Gastroesophageal sphincter (tissue), 4 donors: ENCODE measurements around the gene HMX2. TPM values are rescaled to one million over a fixed set of nuclear protein-coding genes. Genes with fewer than 3 reads are reported as not detected.

ENCODE experiments used
- ATAC-seq: fragments of 150-250 bp; one replicate; pipeline ENCODE4 v1.9.1; 2016; ENCODE audit warnings: mild to moderate bottlenecking, moderate library complexity
- H3K27ac ChIP-seq, 4 donors: fragments of 200-600 bp; sonication (generic) in 3 of 4; 1 replicate in 3 of 4; 2 replicates in 1 of 4; pipeline ENCODE4 v1.5.1; 2016 to 2019
- H3K27me3 ChIP-seq: fragments of 200-600 bp; sonication (generic); one replicate; pipeline ENCODE4 v1.5.1; 2019
- H3K36me3 ChIP-seq, 2 donors: fragments of 200-600 bp; sonication (generic); one replicate each; pipeline ENCODE4 v1.5.1; 2019; ENCODE audit warnings: control low read depth in 1 of 2
- H3K4me1 ChIP-seq, 3 donors: fragments of 200-600 bp; sonication (generic); 1 replicate in 2 of 3; 2 replicates in 1 of 3; pipeline ENCODE4 v1.5.1; 2016 to 2019; ENCODE audit warnings: control low read depth in 2 of 3
- H3K4me3 ChIP-seq, 2 donors: fragments of 200-600 bp; sonication (generic); one replicate each; pipeline ENCODE4 v1.5.1; 2019; ENCODE audit warnings: mild to moderate bottlenecking in 1 of 2, moderate library complexity in 1 of 2
- H3K9me3 ChIP-seq, 3 donors: fragments of 200-600 bp; sonication (generic); one replicate each; pipeline ENCODE4 v1.5.1; 2017 to 2019; ENCODE audit warnings: control low read depth in 2 of 3
- EP300 ChIP-seq: sonication (generic); formaldehyde crosslinking; IDR thresholded peaks from one replicate; pipeline ENCODE4 v1.6.1; 2017; ENCODE audit warnings: antibody characterized with exemption, mild to moderate bottlenecking
- POLR2A ChIP-seq, 2 donors: fragments of 450-650 bp; IDR thresholded peaks; one replicate each; pipeline ENCODE4 v1.6.1; 2017; ENCODE audit warnings: antibody characterized with exemption in 2 of 2, mild to moderate bottlenecking in 2 of 2, moderate library complexity in 1 of 2
- POLR2AphosphoS5 ChIP-seq: sonication (generic); formaldehyde crosslinking; IDR thresholded peaks from one replicate; pipeline ENCODE4 v1.6.1; 2017; ENCODE audit warnings: antibody characterized with exemption
- WGBS, 2 donors: methylation state at CpG; one replicate each; pipeline ENCODE4 v1.1.5; 2018; ENCODE audit warnings: low coverage in 1 of 2; 5-methylcytosine and 5-hydroxymethylcytosine counted together
- total RNA-seq, 4 donors: library from RNA; depleted of rRNA; stranded (reverse); fragments of >200 nt; gene quantifications; one replicate each; pipeline ENCODE4 v1.1.0, GENCODE V29; 2016
- TF ChIP-seq, protein P1 (sequence below), 4 experiments: fragments of 200-600 bp in 2 of 4; fragments of 450-650 bp in 2 of 4; sonication (generic) in 1 of 4; IDR thresholded peaks; one replicate each; pipeline ENCODE4 v1.5.1; 2017 to 2019; ENCODE audit warnings: antibody characterized with exemption in 4 of 4, mild to moderate bottlenecking in 2 of 4, moderate library complexity in 2 of 4

HMX2 gene
- total RNA-seq, 4 donors from 2014 or later = not detected

DNA sequence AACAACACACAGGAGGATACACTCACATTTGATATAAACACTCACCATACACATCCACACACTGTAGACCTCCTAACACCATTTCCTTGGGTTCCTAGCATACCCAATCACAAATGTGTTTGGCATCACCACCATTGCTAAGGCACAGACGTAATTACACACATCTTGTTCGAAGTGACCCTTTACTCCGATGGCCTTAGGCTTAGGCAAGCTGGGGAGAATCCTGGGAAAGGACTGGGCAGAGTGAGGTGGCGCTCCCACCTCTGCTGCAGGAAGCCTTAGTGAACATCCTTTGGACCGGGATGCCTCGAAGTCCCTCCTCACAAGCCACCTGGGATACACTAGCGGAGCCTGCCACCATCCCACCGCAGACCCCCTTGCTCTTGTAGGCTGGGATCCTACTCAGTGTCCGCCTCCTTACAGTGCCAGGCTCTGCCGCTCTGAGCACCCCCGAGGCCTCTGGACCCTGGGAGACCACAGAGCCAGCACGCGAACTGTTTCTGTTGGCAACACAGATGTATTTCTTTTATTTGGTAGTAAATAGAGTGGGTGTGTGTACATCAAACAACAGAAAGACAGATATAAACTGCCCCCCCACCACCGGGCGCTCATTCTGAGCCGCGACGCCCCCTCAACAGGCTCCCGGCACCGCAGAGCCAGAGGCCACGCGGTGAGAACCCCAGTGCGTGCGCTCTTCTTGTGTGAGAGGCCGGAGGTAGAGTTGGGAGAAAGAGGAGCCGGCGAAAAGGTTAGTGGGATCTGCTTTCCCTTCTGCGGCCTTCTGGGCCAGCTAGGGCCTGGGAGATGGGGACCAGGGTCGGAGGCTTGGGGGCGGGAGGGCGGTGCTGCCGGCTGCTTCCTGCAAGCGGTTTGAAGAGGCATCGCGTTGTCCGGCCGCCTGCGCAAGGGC is 5.9 kb upstream of the HMX2 start:
- Histone ChIP-seq H3K27me3 (peaks cover 100% of the 10 kb centered on the region), H3K4me3 (no peak overlapping the region), H3K36me3 (no peaks in the 10 kb centered on the region), H3K9me3 (no peaks in the 10 kb centered on the region), H3K4me1 (peaks cover 0 to 65% (median 12%) of the 10 kb centered on the region in 3 donors), H3K27ac (no peak overlapping the region)
- no peak for ATAC-seq
- WGBS, 2 donors = 0 to 7% methylated on average over 1 to 16 of the region's 38 CpGs
- TF ChIP-seq, protein P1, sequence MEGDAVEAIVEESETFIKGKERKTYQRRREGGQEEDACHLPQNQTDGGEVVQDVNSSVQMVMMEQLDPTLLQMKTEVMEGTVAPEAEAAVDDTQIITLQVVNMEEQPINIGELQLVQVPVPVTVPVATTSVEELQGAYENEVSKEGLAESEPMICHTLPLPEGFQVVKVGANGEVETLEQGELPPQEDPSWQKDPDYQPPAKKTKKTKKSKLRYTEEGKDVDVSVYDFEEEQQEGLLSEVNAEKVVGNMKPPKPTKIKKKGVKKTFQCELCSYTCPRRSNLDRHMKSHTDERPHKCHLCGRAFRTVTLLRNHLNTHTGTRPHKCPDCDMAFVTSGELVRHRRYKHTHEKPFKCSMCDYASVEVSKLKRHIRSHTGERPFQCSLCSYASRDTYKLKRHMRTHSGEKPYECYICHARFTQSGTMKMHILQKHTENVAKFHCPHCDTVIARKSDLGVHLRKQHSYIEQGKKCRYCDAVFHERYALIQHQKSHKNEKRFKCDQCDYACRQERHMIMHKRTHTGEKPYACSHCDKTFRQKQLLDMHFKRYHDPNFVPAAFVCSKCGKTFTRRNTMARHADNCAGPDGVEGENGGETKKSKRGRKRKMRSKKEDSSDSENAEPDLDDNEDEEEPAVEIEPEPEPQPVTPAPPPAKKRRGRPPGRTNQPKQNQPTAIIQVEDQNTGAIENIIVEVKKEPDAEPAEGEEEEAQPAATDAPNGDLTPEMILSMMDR (IDR thresholded peaks at IDR 0.05) = no peak
- no peak for TF ChIP-seq POLR2AphosphoS5

DNA sequence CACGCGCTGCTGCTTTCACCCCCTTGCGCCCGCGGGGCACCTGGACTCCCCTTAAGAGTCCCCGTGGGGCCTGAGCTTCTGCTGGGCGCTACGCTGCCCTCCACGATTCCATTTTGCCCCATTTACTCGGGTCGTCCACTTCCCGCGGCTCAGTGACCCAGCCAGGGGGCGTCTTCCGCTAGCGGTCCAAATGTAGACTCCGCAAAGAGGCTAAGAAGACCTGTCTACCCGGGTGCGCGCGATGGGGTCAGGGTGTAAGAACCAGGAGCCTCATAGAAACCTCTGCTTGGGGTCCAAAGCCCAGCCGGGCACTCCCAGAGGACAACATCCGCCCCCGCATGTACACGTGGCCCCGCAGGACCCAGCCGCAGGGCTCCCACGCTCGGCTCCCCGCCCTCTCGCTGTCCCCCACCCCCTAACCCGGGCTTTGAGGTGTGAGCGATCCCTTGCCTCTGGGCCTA is 5.2 kb upstream of the HMX2 start:
- ATAC-seq = no peak
- Histone ChIP-seq H3K36me3 (no peaks in the 10 kb centered on the region), H3K27ac (no peak overlapping the region), H3K4me1 (peaks cover 0 to 64% (median 5%) of the 10 kb centered on the region in 3 donors), H3K4me3 (no peak overlapping the region), H3K9me3 (no peaks in the 10 kb centered on the region), H3K27me3 (peaks cover 100% of the 10 kb centered on the region)
- WGBS, 2 donors = 5% methylated on average over 8 of the region's 33 CpGs; no CpG with 5 or more reads in 1 of the 2 donors
- TF ChIP-seq POLR2AphosphoS5 = no peak
- TF ChIP-seq EP300 = no peak
- TF ChIP-seq POLR2A (IDR thresholded peaks at IDR 0.05) = no peak

DNA sequence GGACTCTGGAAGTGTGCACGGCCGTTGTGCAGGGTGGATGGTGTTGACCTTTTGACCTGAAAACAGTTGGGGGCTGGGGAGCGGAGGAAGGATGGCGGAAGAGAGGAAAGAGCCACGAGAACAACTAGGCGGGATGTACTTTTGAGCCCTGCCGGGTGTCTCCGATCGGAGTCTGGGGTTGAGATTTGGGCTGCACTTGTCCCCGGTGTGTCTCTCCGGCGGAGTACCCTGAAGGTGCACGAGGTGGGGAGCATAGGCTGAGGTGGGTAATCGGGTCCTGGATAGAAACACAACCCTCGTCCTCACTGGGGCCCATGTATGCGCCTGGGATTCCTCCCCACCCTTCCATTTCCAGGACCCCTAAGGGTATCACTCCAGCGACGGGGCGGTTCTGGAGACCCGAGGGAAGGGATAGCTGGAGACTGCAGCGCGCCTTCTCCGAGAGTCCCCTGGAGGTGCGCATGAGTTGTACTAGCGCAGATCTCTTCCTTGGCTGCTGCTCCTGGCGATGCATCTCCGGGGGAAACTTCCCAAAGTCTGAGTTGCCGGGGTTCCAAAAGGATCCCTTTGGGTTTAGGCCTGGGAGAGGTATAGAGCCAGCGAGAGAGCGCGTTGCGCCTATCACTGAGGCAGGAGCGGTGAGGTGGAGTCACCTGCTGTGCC is 4.6 kb upstream of the HMX2 start:
- Histone ChIP-seq H3K4me1 (peaks cover 0 to 64% (median 10%) of the 10 kb centered on the region in 3 donors), H3K36me3 (no peaks in the 10 kb centered on the region), H3K27me3 (peaks cover 100% of the 10 kb centered on the region), H3K9me3 (no peaks in the 10 kb centered on the region), H3K27ac (no peak overlapping the region), H3K4me3 (no peak overlapping the region)
- 8% methylated on average over 8 of the region's 33 CpGs; no CpG with 5 or more reads in 1 of the 2 donors for WGBS, 2 donors
- no peak for TF ChIP-seq EP300
- TF ChIP-seq POLR2AphosphoS5 = no peak
- TF ChIP-seq, protein P1 (IDR thresholded peaks at IDR 0.05) = no peak
- TF ChIP-seq POLR2A (IDR thresholded peaks at IDR 0.05) = no peak
- ATAC-seq = no peak

DNA sequence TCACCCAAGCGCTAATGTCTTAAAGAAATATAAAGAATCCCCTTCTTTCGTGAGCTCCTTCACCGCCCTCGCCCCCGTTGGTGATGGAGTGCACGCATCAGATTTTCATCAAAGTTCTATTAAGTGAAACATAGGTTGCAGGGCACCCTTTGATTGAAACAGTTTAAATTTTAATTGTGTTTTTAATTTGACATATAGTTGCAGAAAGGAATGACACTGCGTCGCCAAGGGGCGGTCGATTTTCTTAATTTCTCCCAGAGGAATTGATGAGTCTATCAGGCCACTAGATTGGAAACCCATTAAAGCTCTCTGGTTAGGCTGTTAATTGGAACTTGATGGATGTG is 4.1 kb upstream of the HMX2 start:
- Histone ChIP-seq H3K27me3 (peaks cover 100% of the 10 kb centered on the region), H3K4me1 (peaks cover 0 to 68% (median 15%) of the 10 kb centered on the region in 3 donors), H3K9me3 (no peaks in the 10 kb centered on the region), H3K36me3 (no peaks in the 10 kb centered on the region), H3K27ac (no peak overlapping the region), H3K4me3 (no peak overlapping the region)
- WGBS, 2 donors = 1 to 19% methylated on average over 8 to 10 of the region's 10 CpGs
- no peak for TF ChIP-seq EP300
- TF ChIP-seq, protein P1 (IDR thresholded peaks at IDR 0.05) = no peak
- no peak for TF ChIP-seq POLR2A (IDR thresholded peaks at IDR 0.05)
- TF ChIP-seq POLR2AphosphoS5 = no peak
- no peak for ATAC-seq

DNA sequence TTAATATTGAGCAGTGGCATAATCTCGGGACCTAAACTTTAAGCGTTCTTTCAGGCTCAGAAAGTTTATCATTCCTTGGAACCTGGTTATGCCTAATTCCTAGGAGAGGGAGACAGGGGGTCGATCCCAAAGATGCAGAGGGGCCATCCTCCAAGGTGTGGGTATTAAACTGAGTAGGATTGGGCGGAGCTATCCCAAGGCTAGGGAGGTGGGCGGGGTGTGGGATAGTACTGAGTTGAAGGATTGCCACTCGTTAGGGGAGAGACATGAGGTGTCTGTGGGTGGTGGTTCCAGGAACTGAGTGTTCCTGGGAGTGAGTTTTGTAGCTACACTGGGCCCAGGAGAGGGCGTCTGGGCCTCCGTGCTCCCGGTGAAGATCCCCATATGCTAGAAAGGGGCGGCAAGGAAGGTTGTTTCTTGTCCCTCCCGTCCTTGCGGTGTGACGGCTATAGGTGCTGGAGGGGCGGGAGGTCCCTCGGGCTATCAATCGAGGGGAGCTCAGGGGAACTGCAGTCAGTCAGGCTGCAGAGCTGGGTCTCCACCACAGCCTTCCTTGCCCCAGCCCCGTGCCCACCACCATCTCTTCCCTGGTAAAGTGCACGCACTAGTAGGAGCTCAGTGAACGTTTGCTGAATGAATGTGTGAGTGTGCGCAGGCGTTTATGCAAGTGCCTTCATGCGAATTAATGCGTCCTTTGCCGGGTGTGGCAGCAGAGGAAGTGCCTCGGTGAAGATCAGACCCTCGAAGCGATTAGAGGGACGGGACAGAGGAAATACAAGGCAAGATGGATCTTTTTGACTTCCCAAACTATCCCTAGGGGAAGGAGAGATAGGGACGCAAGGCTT is 3.0 kb upstream of the HMX2 start:
- H3K4me1 ChIP-seq = peaks cover 0 to 70% (median 23%) of the 10 kb centered on the region in 3 donors
- H3K36me3 ChIP-seq = no peaks in the 10 kb centered on the region
- H3K9me3 ChIP-seq = no peaks in the 10 kb centered on the region
- no peak overlapping the region for H3K27ac ChIP-seq
- H3K27me3 ChIP-seq = peaks cover 100% of the 10 kb centered on the region
- WGBS, 2 donors = 3 to 7% methylated on average over 14 to 18 of the region's 29 CpGs
- no peak overlapping the region for H3K4me3 ChIP-seq
- ATAC-seq = no peak
- TF ChIP-seq, protein P1 (IDR thresholded peaks at IDR 0.05) = no peak
- no peak for TF ChIP-seq EP300
- TF ChIP-seq POLR2A (IDR thresholded peaks at IDR 0.05) = no peak
- TF ChIP-seq POLR2AphosphoS5 = no peak
